ENCODE results near the gene DENND5A. TPM values are rescaled to one million over a fixed set of nuclear protein-coding genes. Genes with fewer than 3 reads are reported as not detected.

The DENND5A gene
- total and polyA plus RNA-seq, 9 of the 15 experiments (the other 6 are each of a cell fraction or from before 2014, with no cell fraction given) = 11.7 to 130 (median 46.3) TPM

GRCh38 chr11:9118277-9118676 lies 146.9 kb downstream of the DENND5A start:
- in situ Hi-C loops (cut with MboI) (no loop called here), intact Hi-C loops (cut with micrococcal nuclease) (no loop called here)
- Histone ChIP-seq H3K4me1 (replicated peaks in 1 of 2; ENCODE audit: control insufficient read depth in 2 of 2, insufficient read depth in 2 of 2, low read length in 2 of 2) (peaks cover 0 to 4% of the 10 kb centered on the region in 2 experiments; a peak in 2 of 5 replicates), H3K9me1 (ENCODE audit: control insufficient read depth, insufficient read depth, low read length) (no peaks in the 10 kb centered on the region), H4K20me1 (replicated peaks; ENCODE audit: control insufficient read depth, insufficient read depth, low read length) (no peaks in the 10 kb centered on the region), H3K9ac (ENCODE audit: insufficient read depth in 1 of 2, low read depth in 2 of 2, low read length in 2 of 2) (no peak overlapping the region), H3K36me3 (ENCODE audit: control insufficient read depth, insufficient read depth, low read length) (no peaks in the 10 kb centered on the region), H3K4me2 (ENCODE audit: insufficient read depth, low read length) (no peak overlapping the region), H3K27ac (ENCODE audit: extremely low read depth, low read depth, low read length) (no peak overlapping the region), H2AFZ (ENCODE audit: low read depth, low read length) (no peak overlapping the region), H3K79me2 (ENCODE audit: control insufficient read depth, insufficient read depth, low read length) (no peaks in the 10 kb centered on the region), H3K4me3 (no peak overlapping the region), H3K27me3 (ENCODE audit: control insufficient read depth in 2 of 2, insufficient read depth in 2 of 2, low read length in 2 of 2) (no peaks in the 10 kb centered on the region), H3K9me3 (replicated peaks; ENCODE audit: control insufficient read depth, insufficient read depth, low read depth, low read length) (no peaks in the 10 kb centered on the region; the same call in 1 of the 2 replicates)
- ChIA-PET POLR2A (interaction anchor here (0.6 kb wide), 1 partner anchor 47 kb away, joined by 3 read pairs; no protein-coding TSS in a partner anchor), CTCF (ENCODE audit: low intra/inter-chr PET ratio) (no interaction called here)
- FAIRE-seq (peak; percentile 44), DNase-seq (ENCODE audit: extremely low read depth in 1 of 4, low spot score in 3 of 4) (no peak), ATAC-seq (no peak)
- no TSS peak for BruUV-seq (replicated peaks)
- WGBS (ENCODE audit: insufficient coverage, low coverage, missing lambda C conversion rate) = 10% methylated on average over 2 of the region's 2 CpGs
- TF ChIP-seq ATF2 (CRISPR knock-in tag; IDR thresholded peaks at IDR 0.05) (no peak), PCBP1 (IDR thresholded peaks at IDR 0.05; ENCODE audit: low read depth, low read length, poor library complexity, severe bottlenecking) (no peak), ZNF280A (IDR thresholded peaks at IDR 0.05; ENCODE audit: low read depth, partially characterized antibody) (no peak), E2F6 (IDR thresholded peaks at IDR 0.05; ENCODE audit: borderline replicate concordance in 1 of 2, extremely low read depth in 1 of 2, insufficient read depth in 1 of 2, insufficient read length in 1 of 2, low read depth in 1 of 2, low read length in 1 of 2, poor library complexity in 1 of 2, severe bottlenecking in 1 of 2) (no peak), TAF15 (IDR thresholded peaks at IDR 0.05; ENCODE audit: low read depth, low read length) (no peak), FOXP1 (CRISPR knock-in tag; IDR thresholded peaks at IDR 0.05) (no peak), ADNP (tag; IDR thresholded peaks at IDR 0.05) (no peak), CTCFL (IDR thresholded peaks at IDR 0.05; ENCODE audit: borderline replicate concordance, insufficient read depth, low read depth, low read length, poor library complexity, severe bottlenecking) (no peak)
